ENCODE results near the gene NUCB1. TPM values are rescaled to one million over a fixed set of nuclear protein-coding genes. Genes with fewer than 3 reads are reported as not detected.
"Not testable (repeated sequence)": the region's sequence is repeated elsewhere in the genome, so short reads cannot be mapped to it uniquely, and the experiment has no call there.

The NUCB1 gene
- total and polyA plus RNA-seq, 2 donors (not counting 3 experiments of a cell fraction or from before 2014, with no cell fraction given), result 194 to 231 TPM

DNA sequence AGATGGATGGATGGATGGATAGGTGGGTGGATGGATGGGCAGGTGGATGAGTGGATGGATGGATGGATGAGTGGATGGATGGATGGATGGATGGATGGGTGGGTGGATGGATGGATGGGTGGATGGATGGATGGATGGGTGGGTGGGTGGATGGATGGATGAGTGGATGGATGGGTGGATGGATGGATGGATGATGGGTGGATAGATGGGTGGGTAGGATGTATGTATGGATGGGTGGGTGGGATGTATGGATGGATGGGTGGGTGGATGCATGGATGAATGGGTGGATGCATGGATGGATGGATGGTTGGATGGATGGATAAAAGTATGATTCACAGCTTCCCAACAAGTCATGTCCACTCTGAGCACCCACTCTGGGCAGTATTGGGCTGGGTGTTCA lies 3.7 kb downstream of the NUCB1 start:
- H3K4me2 ChIP-seq (ENCODE audit: insufficient read depth, low read length); H3K27me3 ChIP-seq (ENCODE audit: control insufficient read depth in 2 of 2, insufficient read depth in 2 of 2, low read length in 2 of 2); DNase-seq (ENCODE audit: low read depth, low spot score); dilution Hi-C loops (cut with MboI; ENCODE audit: extremely low pct_ligation_motif_present, low sequenced_read_pairs); H3K9ac ChIP-seq (replicated peaks; ENCODE audit: extremely low read depth, insufficient read depth, low read length); H2AFZ ChIP-seq (ENCODE audit: low read depth, low read length); intact Hi-C loops (cut with micrococcal nuclease); H3K9me3 ChIP-seq (replicated peaks; ENCODE audit: control insufficient read depth, insufficient read depth, low read length); H4K20me1 ChIP-seq (replicated peaks; ENCODE audit: control insufficient read depth, extremely low read depth, insufficient read depth, low read length); POLR2A ChIA-PET; H3K9me1 ChIP-seq (replicated peaks; ENCODE audit: control insufficient read depth, extremely low read depth, insufficient read depth, low read length); CTCF ChIA-PET; BruUV-seq (replicated peaks); FAIRE-seq; H3K27ac ChIP-seq (ENCODE audit: insufficient read depth, low read depth, low read length); H3K4me3 ChIP-seq (replicated peaks in 1 of 3; ENCODE audit: insufficient read depth in 1 of 3, low read depth in 1 of 3, low read length in 3 of 3): not testable (repeated sequence)
- H3K4me1 ChIP-seq (ENCODE audit: control insufficient read depth, extremely low read depth, insufficient read depth, low read length), result peaks cover 15% of the 10 kb centered on the region
- peaks cover 2 to 13% of the 10 kb centered on the region in 2 experiments for H3K36me3 ChIP-seq (ENCODE audit: control insufficient read depth in 2 of 2, extremely low read depth in 1 of 2, insufficient read depth in 2 of 2, low read length in 2 of 2)
- H3K79me2 ChIP-seq (ENCODE audit: control insufficient read depth, insufficient read depth, low read length), result peaks cover 12% of the 10 kb centered on the region

DNA sequence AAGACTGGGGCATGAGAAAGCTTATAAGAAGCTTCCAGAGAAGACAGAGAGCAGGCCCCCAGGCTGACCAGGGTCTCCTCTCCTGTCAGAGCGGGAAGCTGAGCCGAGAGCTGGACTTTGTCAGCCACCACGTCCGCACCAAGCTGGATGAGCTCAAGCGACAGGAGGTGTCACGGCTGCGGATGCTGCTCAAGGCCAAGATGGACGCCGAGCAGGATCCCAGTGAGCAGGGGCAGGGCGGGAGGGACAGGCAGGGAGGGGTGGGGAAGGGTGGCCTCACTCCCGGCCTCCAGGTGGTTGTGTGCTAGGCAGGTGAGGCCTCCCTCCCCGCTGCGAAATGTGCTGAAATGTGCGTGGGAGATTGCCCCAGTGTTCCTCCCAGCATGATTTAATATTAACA lies 5.6 kb downstream of the NUCB1 start:
- H4K20me1 ChIP-seq (replicated peaks; ENCODE audit: control insufficient read depth, extremely low read depth, insufficient read depth, low read length), result no peaks in the 10 kb centered on the region
- BruUV-seq (replicated peaks), result no TSS peak
- ChIA-PET CTCF (no interaction called here), POLR2A (no interaction called here)
- H3K79me2 ChIP-seq (ENCODE audit: control insufficient read depth, insufficient read depth, low read length), result peaks cover 10% of the 10 kb centered on the region
- H3K4me1 ChIP-seq (ENCODE audit: control insufficient read depth, extremely low read depth, insufficient read depth, low read length), result peaks cover 8% of the 10 kb centered on the region
- no peak overlapping the region for H3K27ac ChIP-seq (ENCODE audit: insufficient read depth, low read depth, low read length)
- H3K4me3 ChIP-seq (replicated peaks in 1 of 3; ENCODE audit: insufficient read depth in 1 of 3, low read depth in 1 of 3, low read length in 3 of 3), result no peak overlapping the region
- peaks cover 2 to 17% of the 10 kb centered on the region in 2 experiments for H3K36me3 ChIP-seq (ENCODE audit: control insufficient read depth in 2 of 2, extremely low read depth in 1 of 2, insufficient read depth in 2 of 2, low read length in 2 of 2)
- intact Hi-C loops (cut with micrococcal nuclease), result no loop called here
- FAIRE-seq, result no peak
- no peak overlapping the region for H3K4me2 ChIP-seq (ENCODE audit: insufficient read depth, low read length)
- no peak for DNase-seq (ENCODE audit: low read depth, low spot score)
- no peaks in the 10 kb centered on the region for H3K9me3 ChIP-seq (replicated peaks; ENCODE audit: control insufficient read depth, insufficient read depth, low read length)
- dilution Hi-C loops (cut with MboI; ENCODE audit: extremely low pct_ligation_motif_present, low sequenced_read_pairs), result no loop called here
- no peak overlapping the region for H3K9ac ChIP-seq (replicated peaks; ENCODE audit: extremely low read depth, insufficient read depth, low read length)
- H3K27me3 ChIP-seq (ENCODE audit: control insufficient read depth in 2 of 2, insufficient read depth in 2 of 2, low read length in 2 of 2), result no peaks in the 10 kb centered on the region
- no peaks in the 10 kb centered on the region for H3K9me1 ChIP-seq (replicated peaks; ENCODE audit: control insufficient read depth, extremely low read depth, insufficient read depth, low read length)
- no peak overlapping the region for H2AFZ ChIP-seq (ENCODE audit: low read depth, low read length)
- TF ChIP-seq, protein P1, sequence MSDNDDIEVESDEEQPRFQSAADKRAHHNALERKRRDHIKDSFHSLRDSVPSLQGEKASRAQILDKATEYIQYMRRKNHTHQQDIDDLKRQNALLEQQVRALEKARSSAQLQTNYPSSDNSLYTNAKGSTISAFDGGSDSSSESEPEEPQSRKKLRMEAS (IDR thresholded peaks at IDR 0.05; ENCODE audit: insufficient read depth, insufficient read length), result no peak
- TF ChIP-seq POLR2A (IDR thresholded peaks at IDR 0.05; ENCODE audit: low read depth, low read length) (no peak), GATA2 (IDR thresholded peaks at IDR 0.05; ENCODE audit: insufficient read depth, insufficient read length, low read depth, low read length) (no peak), EZH2 (IDR thresholded peaks at IDR 0.05; ENCODE audit: borderline replicate concordance, low read depth, low read length, severe bottlenecking) (no peak), MYC (IDR thresholded peaks at IDR 0.05; ENCODE audit: low read depth, low read length) (no peak), FOS (IDR thresholded peaks at IDR 0.05; ENCODE audit: borderline replicate concordance, insufficient read depth, low read length) (no peak), POLR2AphosphoS5 (IDR thresholded peaks at IDR 0.05; ENCODE audit: insufficient read depth, low read depth, low read length) (no peak)
- TF ChIP-seq, protein P2, sequence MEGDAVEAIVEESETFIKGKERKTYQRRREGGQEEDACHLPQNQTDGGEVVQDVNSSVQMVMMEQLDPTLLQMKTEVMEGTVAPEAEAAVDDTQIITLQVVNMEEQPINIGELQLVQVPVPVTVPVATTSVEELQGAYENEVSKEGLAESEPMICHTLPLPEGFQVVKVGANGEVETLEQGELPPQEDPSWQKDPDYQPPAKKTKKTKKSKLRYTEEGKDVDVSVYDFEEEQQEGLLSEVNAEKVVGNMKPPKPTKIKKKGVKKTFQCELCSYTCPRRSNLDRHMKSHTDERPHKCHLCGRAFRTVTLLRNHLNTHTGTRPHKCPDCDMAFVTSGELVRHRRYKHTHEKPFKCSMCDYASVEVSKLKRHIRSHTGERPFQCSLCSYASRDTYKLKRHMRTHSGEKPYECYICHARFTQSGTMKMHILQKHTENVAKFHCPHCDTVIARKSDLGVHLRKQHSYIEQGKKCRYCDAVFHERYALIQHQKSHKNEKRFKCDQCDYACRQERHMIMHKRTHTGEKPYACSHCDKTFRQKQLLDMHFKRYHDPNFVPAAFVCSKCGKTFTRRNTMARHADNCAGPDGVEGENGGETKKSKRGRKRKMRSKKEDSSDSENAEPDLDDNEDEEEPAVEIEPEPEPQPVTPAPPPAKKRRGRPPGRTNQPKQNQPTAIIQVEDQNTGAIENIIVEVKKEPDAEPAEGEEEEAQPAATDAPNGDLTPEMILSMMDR (IDR thresholded peaks at IDR 0.05; ENCODE audit: extremely low read depth in 1 of 2, insufficient read depth in 1 of 2, low read depth in 1 of 2, low read length in 2 of 2), result no peak

Measured in endothelial cell of umbilical vein (primary cell).